ENCODE measurements around the gene COX6B1.

DNA sequence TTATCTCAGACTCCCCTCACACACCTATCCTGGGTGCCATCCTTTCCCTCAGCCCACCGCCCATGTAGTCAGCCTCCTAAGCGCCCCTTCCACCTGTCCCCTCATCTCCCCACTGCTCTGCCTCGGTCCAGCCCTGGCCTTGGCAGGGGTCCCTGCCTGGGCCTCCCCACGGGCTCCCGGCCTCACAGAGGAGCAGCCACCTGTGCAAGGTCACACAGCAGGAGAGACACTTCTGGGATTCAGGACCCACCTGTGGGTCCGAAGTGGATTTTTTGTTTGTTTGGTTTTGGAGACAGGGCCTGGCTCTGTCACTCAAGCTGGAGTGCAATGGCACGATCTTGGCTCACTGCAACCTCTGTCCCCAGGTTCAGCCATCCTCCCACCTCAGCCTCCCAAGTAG is 17.5 kb downstream of the COX6B1 start:
- TF ChIP-seq, protein P1, sequence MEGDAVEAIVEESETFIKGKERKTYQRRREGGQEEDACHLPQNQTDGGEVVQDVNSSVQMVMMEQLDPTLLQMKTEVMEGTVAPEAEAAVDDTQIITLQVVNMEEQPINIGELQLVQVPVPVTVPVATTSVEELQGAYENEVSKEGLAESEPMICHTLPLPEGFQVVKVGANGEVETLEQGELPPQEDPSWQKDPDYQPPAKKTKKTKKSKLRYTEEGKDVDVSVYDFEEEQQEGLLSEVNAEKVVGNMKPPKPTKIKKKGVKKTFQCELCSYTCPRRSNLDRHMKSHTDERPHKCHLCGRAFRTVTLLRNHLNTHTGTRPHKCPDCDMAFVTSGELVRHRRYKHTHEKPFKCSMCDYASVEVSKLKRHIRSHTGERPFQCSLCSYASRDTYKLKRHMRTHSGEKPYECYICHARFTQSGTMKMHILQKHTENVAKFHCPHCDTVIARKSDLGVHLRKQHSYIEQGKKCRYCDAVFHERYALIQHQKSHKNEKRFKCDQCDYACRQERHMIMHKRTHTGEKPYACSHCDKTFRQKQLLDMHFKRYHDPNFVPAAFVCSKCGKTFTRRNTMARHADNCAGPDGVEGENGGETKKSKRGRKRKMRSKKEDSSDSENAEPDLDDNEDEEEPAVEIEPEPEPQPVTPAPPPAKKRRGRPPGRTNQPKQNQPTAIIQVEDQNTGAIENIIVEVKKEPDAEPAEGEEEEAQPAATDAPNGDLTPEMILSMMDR (IDR thresholded peaks at IDR 0.05; ENCODE audit: insufficient read depth, low read length), result no peak
- TF ChIP-seq, protein P2, sequence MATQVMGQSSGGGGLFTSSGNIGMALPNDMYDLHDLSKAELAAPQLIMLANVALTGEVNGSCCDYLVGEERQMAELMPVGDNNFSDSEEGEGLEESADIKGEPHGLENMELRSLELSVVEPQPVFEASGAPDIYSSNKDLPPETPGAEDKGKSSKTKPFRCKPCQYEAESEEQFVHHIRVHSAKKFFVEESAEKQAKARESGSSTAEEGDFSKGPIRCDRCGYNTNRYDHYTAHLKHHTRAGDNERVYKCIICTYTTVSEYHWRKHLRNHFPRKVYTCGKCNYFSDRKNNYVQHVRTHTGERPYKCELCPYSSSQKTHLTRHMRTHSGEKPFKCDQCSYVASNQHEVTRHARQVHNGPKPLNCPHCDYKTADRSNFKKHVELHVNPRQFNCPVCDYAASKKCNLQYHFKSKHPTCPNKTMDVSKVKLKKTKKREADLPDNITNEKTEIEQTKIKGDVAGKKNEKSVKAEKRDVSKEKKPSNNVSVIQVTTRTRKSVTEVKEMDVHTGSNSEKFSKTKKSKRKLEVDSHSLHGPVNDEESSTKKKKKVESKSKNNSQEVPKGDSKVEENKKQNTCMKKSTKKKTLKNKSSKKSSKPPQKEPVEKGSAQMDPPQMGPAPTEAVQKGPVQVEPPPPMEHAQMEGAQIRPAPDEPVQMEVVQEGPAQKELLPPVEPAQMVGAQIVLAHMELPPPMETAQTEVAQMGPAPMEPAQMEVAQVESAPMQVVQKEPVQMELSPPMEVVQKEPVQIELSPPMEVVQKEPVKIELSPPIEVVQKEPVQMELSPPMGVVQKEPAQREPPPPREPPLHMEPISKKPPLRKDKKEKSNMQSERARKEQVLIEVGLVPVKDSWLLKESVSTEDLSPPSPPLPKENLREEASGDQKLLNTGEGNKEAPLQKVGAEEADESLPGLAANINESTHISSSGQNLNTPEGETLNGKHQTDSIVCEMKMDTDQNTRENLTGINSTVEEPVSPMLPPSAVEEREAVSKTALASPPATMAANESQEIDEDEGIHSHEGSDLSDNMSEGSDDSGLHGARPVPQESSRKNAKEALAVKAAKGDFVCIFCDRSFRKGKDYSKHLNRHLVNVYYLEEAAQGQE (IDR thresholded peaks at IDR 0.05; ENCODE audit: insufficient replicate concordance, low read depth), result no peak
- TF ChIP-seq GABPA (IDR thresholded peaks at IDR 0.05; ENCODE audit: low read depth), result no peak
